Spleen (tissue), 11 donors: Measurements from ENCODE around the gene PRKAA2. TPM values are rescaled to one million over a fixed set of nuclear protein-coding genes. Genes with fewer than 3 reads are reported as not detected.

Experiments
- DNase-seq: peaks from one replicate; pipeline ENCODE4 v3.0.0-alpha.2; 2020
- H3K27ac ChIP-seq, 8 donors: fragments of 200-600 bp; sonication (generic) in 7 of 8; 1 replicate in 4 of 8; 2 replicates in 4 of 8; pipeline versions ENCODE4 v1.5.0 to v1.8.0; 2016 to 2021; ENCODE audit warnings: inconsistent platforms in 4 of 8, mild to moderate bottlenecking in 4 of 8, moderate library complexity in 1 of 8
- H3K27me3 ChIP-seq, 7 donors: fragments of 200-600 bp; sonication (generic) in 6 of 7; replicated peaks in 1 of 7; 1 replicate in 4 of 7; 2 replicates in 3 of 7; pipeline versions ENCODE4 v1.5.0 to v1.8.0; 2016 to 2021; ENCODE audit warnings: inconsistent platforms in 3 of 7, mild to moderate bottlenecking in 1 of 7
- H3K36me3 ChIP-seq, 6 donors: fragments of 200-600 bp; sonication (generic) in 5 of 6; 1 replicate in 4 of 6; 2 replicates in 2 of 6; pipeline versions ENCODE4 v1.5.0 to v1.8.0; 2016 to 2021; ENCODE audit warnings: inconsistent platforms in 2 of 6
- H3K4me1 ChIP-seq, 6 donors: fragments of 200-600 bp; sonication (generic) in 5 of 6; 1 replicate in 3 of 6; 2 replicates in 3 of 6; pipeline versions ENCODE4 v1.5.0 to v1.8.0; 2016 to 2021; ENCODE audit warnings: inconsistent platforms in 3 of 6
- H3K4me3 ChIP-seq, 8 donors: fragments of 200-600 bp; sonication (generic) in 7 of 8; 1 replicate in 4 of 8; 2 replicates in 4 of 8; pipeline versions ENCODE4 v1.5.0 to v1.8.0; 2016 to 2021; ENCODE audit warnings: inconsistent platforms in 4 of 8, mild to moderate bottlenecking in 4 of 8, moderate library complexity in 2 of 8
- H3K9me3 ChIP-seq, 8 donors: fragments of 200-600 bp; sonication (generic) in 7 of 8; 1 replicate in 4 of 8; 2 replicates in 4 of 8; pipeline versions ENCODE4 v1.5.0 to v1.8.0; 2016 to 2021; ENCODE audit warnings: inconsistent platforms in 4 of 8
- CTCF ChIP-seq, 11 experiments: fragments of 200-600 bp in 7 of 11; fragments of 450-650 bp in 4 of 11; sonication (generic) in 4 of 11; IDR thresholded peaks in 8 of 11; conservative IDR thresholded peaks in 3 of 11; 1 replicate in 7 of 11; 2 replicates in 4 of 11; pipeline versions ENCODE4 v1.4.0 to v1.8.0; 2016 to 2021; ENCODE audit warnings: antibody characterized with exemption in 11 of 11, inconsistent platforms in 4 of 11, mild to moderate bottlenecking in 1 of 11
- POLR2A ChIP-seq, 3 donors: fragments of 450-650 bp; IDR thresholded peaks; one replicate each; pipeline ENCODE4 v1.5.1; 2017; ENCODE audit warnings: antibody characterized with exemption in 3 of 3, mild to moderate bottlenecking in 1 of 3
- POLR2AphosphoS5 ChIP-seq, 3 donors: sonication (generic); formaldehyde crosslinking; IDR thresholded peaks; one replicate each; pipeline ENCODE4 v1.5.1; 2017; ENCODE audit warnings: antibody characterized with exemption in 3 of 3
- WGBS, 5 donors: extraction: QIAGEN DNeasy Blood & Tissue Kit in 3 of 5; methylation state at CpG; one replicate each; pipeline versions ENCODE4 v1.1.5 to v1.1.7; 2013 to 2018; 5-methylcytosine and 5-hydroxymethylcytosine counted together
- intact Hi-C: fragments of 100-400 bp; cut with DNase I; formaldehyde crosslinking; loops from one replicate; pipeline ENCODE4 v1.15.0; 2023; ENCODE audit warnings: low total_unique reads
- polyA plus RNA-seq, 3 donors: library from polyadenylated mRNA; stranded (reverse); fragments of 200-250 nt; gene quantifications; one replicate each; pipeline ENCODE4 v1.2.1, GENCODE V29; 2013
- total RNA-seq, 7 donors: library from RNA; depleted of rRNA in 3 of 7; stranded (reverse); fragments of >200 nt in 3 of 7; fragmentation: NEBNext Ultra II Directional in 4 of 7; extraction: Animal tissue kit (Norgen Biotek cat#: 25700) in 4 of 7; gene quantifications; one replicate each; pipeline versions ENCODE4 v1.1.0 to v1.2.1, GENCODE V29; 2016 to 2021
- donor health status: healthy with polysubstance abuse.
- donor health status: DM: no; HTN: no; CAD: no; lungs with moderate emphysema.
- donor health status: DM: no; HTN: no; CAD: no.
- donor health status: Bipolar disorder and iron deficiency.
- donor health status: healthy.
- donor health status: DM: no; HTN: no; CAD: no.
- donor health status: DM: yes; HTN: yes; CAD: no.

PRKAA2 gene
- total and polyA plus RNA-seq, 10 donors = 0.24 to 6.0 (median 3.1) TPM

- H3K36me3 ChIP-seq = no peaks in the 10 kb centered on the region
- DNase-seq = no peak
- no peaks in the 10 kb centered on the region for H3K27me3 ChIP-seq
- H3K27ac ChIP-seq = no peak overlapping the region
- H3K4me1 ChIP-seq = no peaks in the 10 kb centered on the region
- intact Hi-C loops = no loop called here
- no peaks in the 10 kb centered on the region for H3K9me3 ChIP-seq
- no peak for TF ChIP-seq POLR2A (IDR thresholded peaks at IDR 0.05)
- no peak for TF ChIP-seq CTCF (IDR thresholded peaks at IDR 0.05 in 8 of 11, conservative IDR thresholded peaks at IDR 0.05 in 3 of 11)
- no peak for TF ChIP-seq POLR2AphosphoS5 (IDR thresholded peaks at IDR 0.05)
- no peak overlapping the region for H3K4me3 ChIP-seq
Observed at GRCh38 chr1:56683569-56683968, 38.5 kb downstream of the PRKAA2 start.

GRCh38 chr1:56686169-56686568 is 41.1 kb downstream of the PRKAA2 start:
- TF ChIP-seq CTCF (IDR thresholded peaks at IDR 0.05 in 8 of 11, conservative IDR thresholded peaks at IDR 0.05 in 3 of 11) (no peak), POLR2A (IDR thresholded peaks at IDR 0.05) (no peak), POLR2AphosphoS5 (IDR thresholded peaks at IDR 0.05) (no peak)
- intact Hi-C loops = no loop called here
- Histone ChIP-seq H3K36me3 (no peaks in the 10 kb centered on the region), H3K4me3 (no peak overlapping the region), H3K27me3 (no peaks in the 10 kb centered on the region), H3K9me3 (no peaks in the 10 kb centered on the region), H3K27ac (no peak overlapping the region), H3K4me1 (no peaks in the 10 kb centered on the region)
- no peak for DNase-seq
- WGBS, 5 donors = 85 to 97% (median 93%) methylated on average over 2 of the region's 2 CpGs

- DNase-seq = no peak
- WGBS, 5 donors = 78 to 93% (median 83%) methylated on average over 3 of the region's 3 CpGs
- no peak for TF ChIP-seq POLR2AphosphoS5 (IDR thresholded peaks at IDR 0.05)
- no peak for TF ChIP-seq POLR2A (IDR thresholded peaks at IDR 0.05)
- TF ChIP-seq CTCF (IDR thresholded peaks at IDR 0.05 in 8 of 11, conservative IDR thresholded peaks at IDR 0.05 in 3 of 11) = no peak
Observed at GRCh38 chr1:56688522-56689026, 43.5 kb downstream of the PRKAA2 start.

GRCh38 chr1:56696663-56697062 is 51.5 kb downstream of the PRKAA2 start:
- peaks cover 2 to 19% (median 11%) of the 10 kb centered on the region in 8 donors for H3K9me3 ChIP-seq
- no peaks in the 10 kb centered on the region for H3K36me3 ChIP-seq
- DNase-seq = no peak
- H3K4me1 ChIP-seq = no peaks in the 10 kb centered on the region
- H3K27me3 ChIP-seq = no peaks in the 10 kb centered on the region
- H3K27ac ChIP-seq = no peak overlapping the region
- H3K4me3 ChIP-seq = no peak overlapping the region
- 83 to 93% (median 85%) methylated on average over 3 of the region's 3 CpGs for WGBS, 5 donors
- TF ChIP-seq POLR2AphosphoS5 (IDR thresholded peaks at IDR 0.05) = no peak
- no peak for TF ChIP-seq POLR2A (IDR thresholded peaks at IDR 0.05)
- no peak for TF ChIP-seq CTCF (IDR thresholded peaks at IDR 0.05 in 8 of 11, conservative IDR thresholded peaks at IDR 0.05 in 3 of 11)
- intact Hi-C loops = no loop called here

More at GRCh38 chr1:56688522-56689026, 43.5 kb downstream of the PRKAA2 start:
- no peaks in the 10 kb centered on the region for H3K9me3 ChIP-seq
- intact Hi-C loops = no loop called here
- H3K4me3 ChIP-seq = no peak overlapping the region
- no peaks in the 10 kb centered on the region for H3K27me3 ChIP-seq
- H3K36me3 ChIP-seq = no peaks in the 10 kb centered on the region
- H3K4me1 ChIP-seq = no peaks in the 10 kb centered on the region
- H3K27ac ChIP-seq = no peak overlapping the region
